VCaP (cell line): ENCODE data around the gene FMN1.

Experiments
- H3K27ac ChIP-seq: fragments of 450-650 bp; 2 replicates; pipeline ENCODE4 v1.5.1; 2017
- TF ChIP-seq, protein P1 (sequence below): fragments of 450-650 bp; conservative IDR thresholded peaks from 2 replicates; pipeline ENCODE4 v1.5.1; 2017; ENCODE audit warnings: mild to moderate bottlenecking, moderate library complexity

The FMN1 gene

DNA sequence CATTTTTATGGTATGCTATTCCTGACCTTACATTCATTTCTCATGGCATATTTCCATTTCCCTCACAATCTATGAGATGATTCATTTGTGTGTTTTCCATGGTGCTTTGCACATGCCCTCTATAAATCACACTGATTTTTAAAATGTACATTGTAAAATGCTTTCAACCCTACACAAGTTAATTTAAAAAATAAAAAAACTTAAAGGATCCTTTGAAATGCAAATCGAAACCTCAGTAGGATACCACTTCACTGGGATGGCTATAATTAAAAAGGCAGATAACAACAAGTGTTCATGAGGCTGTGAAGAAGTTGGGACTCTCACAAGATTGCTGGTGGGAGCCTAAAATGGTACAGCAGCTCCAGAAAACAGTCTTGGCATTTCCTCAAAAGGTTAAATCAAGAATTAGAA lies 83.5 kb downstream of the FMN1 start:
- no peak overlapping the region for H3K27ac ChIP-seq
- TF ChIP-seq, protein P1, sequence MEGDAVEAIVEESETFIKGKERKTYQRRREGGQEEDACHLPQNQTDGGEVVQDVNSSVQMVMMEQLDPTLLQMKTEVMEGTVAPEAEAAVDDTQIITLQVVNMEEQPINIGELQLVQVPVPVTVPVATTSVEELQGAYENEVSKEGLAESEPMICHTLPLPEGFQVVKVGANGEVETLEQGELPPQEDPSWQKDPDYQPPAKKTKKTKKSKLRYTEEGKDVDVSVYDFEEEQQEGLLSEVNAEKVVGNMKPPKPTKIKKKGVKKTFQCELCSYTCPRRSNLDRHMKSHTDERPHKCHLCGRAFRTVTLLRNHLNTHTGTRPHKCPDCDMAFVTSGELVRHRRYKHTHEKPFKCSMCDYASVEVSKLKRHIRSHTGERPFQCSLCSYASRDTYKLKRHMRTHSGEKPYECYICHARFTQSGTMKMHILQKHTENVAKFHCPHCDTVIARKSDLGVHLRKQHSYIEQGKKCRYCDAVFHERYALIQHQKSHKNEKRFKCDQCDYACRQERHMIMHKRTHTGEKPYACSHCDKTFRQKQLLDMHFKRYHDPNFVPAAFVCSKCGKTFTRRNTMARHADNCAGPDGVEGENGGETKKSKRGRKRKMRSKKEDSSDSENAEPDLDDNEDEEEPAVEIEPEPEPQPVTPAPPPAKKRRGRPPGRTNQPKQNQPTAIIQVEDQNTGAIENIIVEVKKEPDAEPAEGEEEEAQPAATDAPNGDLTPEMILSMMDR: no peak

DNA sequence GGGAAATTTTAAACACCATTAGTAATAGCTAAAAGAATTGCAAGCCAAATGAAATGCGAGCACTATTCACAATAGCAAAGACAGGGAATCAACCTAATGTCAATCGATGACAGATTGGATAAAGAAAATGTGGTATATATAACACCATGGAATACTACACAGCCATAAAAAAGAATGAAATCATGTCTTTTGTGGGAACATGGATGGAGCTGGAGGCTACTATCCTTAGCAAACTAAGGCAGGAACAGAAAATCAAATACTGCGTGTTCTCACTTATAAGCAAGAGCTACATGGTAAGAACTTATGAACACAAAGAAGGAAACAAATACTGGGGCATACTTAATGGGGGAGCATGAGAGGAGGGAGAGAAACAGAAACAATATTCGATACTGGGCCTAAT lies 85.2 kb downstream of the FMN1 start:
- TF ChIP-seq, protein P1: no peak
- H3K27ac ChIP-seq: no peak overlapping the region

DNA sequence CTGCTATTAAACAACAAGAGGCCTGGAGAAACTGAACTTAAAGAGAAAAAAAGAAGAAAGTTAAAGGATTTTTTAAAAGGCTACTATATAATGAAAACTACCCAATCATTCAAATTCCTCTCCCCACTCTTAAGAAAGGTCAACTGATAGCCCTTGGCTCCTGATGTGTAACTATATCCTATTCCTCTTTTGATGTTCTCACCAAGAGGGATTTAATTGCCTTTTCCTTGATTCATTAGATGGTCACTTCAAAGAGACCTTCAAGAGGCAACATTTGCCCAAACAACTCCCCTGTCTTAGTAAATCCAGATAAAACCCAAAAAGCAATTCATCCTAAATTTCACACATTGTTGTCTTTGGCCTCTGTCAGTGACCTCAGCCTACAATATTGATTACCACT lies 86.0 kb downstream of the FMN1 start:
- no peak overlapping the region for H3K27ac ChIP-seq

DNA sequence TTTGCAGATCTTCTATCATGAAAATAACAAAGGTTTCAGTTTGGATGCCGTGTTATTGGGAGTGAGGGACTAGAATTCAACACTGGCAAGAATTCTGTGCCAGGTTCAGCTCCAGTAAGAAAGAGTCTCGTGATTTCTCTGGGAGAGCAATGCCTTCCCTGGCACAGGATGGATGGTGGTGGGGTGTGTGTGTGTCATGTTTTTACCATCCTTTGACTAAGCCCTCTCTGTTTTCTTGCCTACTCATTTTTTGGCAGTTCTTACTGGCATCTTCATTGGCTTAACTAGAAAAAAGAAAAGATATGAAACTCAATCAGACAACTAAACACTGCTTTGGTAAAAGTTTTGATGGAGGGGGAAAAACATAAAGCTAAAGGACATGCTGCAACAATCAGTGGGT lies 86.6 kb downstream of the FMN1 start:
- H3K27ac ChIP-seq: no peak overlapping the region
- TF ChIP-seq, protein P1: no peak

More for the DNA sequence above, 86.0 kb downstream of the FMN1 start:
- TF ChIP-seq, protein P1: no peak

DNA sequence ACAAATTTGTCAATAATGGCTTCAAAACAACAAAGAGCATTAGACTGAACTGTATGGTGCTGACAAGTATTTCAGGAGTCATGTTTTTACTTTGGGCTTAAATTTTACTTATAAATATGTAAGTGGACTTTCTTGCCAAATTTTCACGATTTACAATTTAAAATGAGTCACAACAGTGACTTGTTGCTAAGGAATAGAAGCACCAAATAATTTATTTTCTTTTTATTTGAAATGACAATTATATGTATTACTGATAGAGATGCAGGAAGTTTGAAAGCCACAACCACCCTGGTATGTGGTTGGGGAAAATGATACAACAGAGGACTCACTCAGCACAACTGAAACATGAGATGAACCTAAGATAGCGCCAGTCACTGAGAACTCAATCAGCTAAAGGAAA lies 90.3 kb downstream of the FMN1 start:
- H3K27ac ChIP-seq: no peak overlapping the region
- TF ChIP-seq, protein P1: no peak

DNA sequence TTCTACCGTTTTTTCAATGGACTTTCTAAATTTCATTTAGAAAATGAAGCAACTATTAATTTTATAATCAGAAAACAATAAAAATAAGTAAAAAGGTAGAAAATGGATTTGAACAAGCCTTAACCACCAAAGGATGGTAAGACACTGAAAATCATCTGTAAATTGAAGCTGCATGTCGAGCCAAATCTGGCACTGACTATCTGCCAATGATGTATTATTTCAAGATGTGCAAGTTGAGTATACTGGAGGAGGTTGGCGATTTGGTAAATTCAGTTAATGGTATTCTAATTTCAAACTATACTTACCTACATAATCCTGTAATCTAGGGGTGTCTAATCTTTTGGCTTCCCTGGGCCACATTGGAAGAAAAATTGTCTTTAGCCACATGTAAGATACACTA lies 93.5 kb downstream of the FMN1 start:
- no peak overlapping the region for H3K27ac ChIP-seq
- TF ChIP-seq, protein P1: no peak

DNA sequence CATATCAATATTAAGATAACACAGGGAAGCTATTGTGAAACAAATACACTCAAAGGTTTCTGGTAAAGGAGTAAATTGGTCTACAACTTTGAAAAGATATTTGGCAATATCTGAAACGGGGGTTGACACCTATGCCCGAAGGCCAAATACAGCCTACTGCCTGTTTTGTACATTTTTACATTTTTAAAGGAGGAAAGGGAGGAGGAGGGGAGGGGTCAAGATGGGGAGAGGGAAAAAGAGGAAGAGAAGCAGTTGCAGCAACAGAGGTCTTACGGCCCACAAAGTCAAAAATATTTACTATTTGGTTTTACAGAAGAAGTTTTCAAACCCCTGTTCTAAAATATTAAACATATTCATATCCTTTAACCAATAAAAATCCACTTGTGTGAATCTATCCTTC lies 94.2 kb downstream of the FMN1 start:
- no peak overlapping the region for H3K27ac ChIP-seq
- TF ChIP-seq, protein P1: no peak

DNA sequence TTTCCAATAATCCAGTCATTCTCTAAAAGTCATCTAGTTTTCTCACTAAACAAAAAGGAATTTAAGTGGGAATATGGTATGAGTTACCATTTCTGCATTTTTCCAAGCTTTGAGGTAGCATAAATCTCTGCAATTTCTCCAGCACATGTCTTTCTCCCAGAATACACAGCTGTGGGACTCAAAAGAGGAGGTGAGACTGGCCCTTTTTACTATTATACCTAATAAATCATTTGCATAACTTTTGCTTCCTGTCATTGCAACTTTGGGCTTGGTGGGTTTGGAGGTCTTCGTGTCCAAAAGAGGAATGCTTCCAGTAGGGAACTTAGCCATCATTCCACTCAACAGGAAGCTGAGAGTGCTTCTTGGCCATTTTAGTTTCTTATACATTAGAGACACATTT lies 94.8 kb downstream of the FMN1 start:
- TF ChIP-seq, protein P1: no peak
- no peak overlapping the region for H3K27ac ChIP-seq
